HUDEP-2 (cell line): ENCODE data around the gene MED12L.

ENCODE experiments used
- DNase-seq, 76 experiments: peaks; one replicate each; lab custom pipeline; 2025; ENCODE audit not compliant: unreplicated experiment in 76 of 76; lab: John Stamatoyannopoulos, UW

MED12L gene

GRCh38 chr3:151171145-151171757 lies 85.8 kb downstream of the MED12L start:
- DNase-seq: no peak

DNA sequence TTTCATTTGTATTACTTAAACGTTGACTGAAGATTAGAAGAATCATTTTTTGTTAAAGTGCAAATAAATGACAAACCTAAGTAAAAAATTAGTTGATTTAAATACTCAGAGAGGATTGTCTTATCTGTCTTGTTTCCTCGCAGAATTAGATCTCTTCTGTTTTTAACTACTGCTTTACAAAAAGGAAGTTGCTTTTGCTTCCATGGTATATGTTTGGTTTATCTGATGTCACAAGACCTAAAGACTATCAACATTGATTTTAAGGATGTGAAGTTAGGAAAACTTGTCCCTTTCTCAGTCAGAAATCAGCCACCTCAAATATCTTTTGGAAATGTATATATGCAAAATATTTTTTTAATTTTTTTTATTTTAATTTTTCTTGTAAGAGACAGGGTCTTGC lies 88.9 kb downstream of the MED12L start:
- no peak for DNase-seq

- no peak for DNase-seq
These were observed 90.5 kb downstream of the MED12L start for GRCh38 chr3:151175952-151176351.

GRCh38 chr3:151178208-151178845 lies 92.9 kb downstream of the MED12L start:
- no peak for DNase-seq

- DNase-seq: no peak
These were observed 97.0 kb downstream of the MED12L start for GRCh38 chr3:151182349-151183079.

GRCh38 chr3:151183265-151183671 lies 97.8 kb downstream of the MED12L start:
- no peak for DNase-seq

- DNase-seq: no peak
These were observed 105.6 kb downstream of the MED12L start for GRCh38 chr3:151191095-151191494.

DNA sequence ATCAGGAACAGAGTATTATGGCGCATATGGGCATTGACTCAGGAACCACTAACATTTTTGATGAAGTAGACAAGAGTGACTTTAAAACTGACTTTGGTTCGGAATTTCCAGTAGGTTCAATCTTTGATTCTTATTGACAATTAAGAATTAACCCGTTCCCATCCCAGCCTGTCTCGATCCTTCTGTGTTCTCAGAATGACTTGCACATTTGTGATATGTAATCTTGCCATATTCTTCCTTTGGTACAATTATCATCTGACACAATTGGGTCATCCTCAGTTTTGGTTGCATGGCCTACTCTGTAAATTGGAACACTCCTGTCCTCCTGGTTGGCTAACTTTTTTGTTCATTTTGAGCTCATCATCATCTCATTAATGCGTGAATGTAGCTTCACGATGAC lies 107.1 kb downstream of the MED12L start:
- DNase-seq: no peak

- no peak for DNase-seq
These were observed 110.4 kb downstream of the MED12L start for GRCh38 chr3:151195826-151196225.

GRCh38 chr3:151196434-151196833 lies 111.0 kb downstream of the MED12L start:
- no peak for DNase-seq

- no peak for DNase-seq
These were observed 111.8 kb downstream of the MED12L start for GRCh38 chr3:151197228-151197627.

DNA sequence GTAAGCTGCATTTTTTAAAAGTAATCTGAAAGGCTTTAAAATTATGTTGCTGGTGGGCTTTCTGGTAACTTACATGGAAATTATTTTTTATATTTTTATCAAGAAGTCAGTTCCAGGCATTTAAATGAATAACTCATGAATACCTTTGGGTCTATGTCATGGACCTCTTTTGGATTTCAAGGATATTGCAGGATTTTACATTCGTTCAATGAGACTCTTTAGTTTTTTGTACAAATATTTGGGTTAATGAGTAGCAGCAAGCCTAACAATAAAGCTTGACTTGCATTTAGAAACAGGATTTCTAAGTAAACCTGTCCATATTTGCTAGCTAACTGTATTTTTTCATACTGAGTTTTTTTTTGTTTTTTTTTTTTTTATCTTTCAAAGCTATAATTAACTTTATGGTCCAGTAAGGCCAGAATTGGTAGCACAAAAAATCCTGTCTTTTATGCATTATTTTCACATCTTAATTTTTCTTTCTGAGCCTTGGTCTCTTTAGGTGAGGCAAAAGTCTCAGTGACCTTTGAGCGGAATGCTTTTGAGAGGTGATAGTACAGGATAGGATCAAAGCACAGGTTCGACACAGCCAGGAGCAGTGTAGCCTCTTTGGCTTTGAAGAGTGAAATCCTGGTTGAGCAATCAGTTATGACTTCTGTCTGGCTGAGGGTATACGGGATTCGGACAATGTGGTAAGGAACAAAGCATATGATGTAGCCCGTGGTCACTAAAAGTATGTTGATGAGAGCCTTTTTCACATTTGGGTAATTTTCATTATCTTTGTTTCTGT lies 112.7 kb downstream of the MED12L start:
- no peak for DNase-seq

- DNase-seq: no peak
These were observed 113.4 kb downstream of the MED12L start for GRCh38 chr3:151198849-151199248.

DNA sequence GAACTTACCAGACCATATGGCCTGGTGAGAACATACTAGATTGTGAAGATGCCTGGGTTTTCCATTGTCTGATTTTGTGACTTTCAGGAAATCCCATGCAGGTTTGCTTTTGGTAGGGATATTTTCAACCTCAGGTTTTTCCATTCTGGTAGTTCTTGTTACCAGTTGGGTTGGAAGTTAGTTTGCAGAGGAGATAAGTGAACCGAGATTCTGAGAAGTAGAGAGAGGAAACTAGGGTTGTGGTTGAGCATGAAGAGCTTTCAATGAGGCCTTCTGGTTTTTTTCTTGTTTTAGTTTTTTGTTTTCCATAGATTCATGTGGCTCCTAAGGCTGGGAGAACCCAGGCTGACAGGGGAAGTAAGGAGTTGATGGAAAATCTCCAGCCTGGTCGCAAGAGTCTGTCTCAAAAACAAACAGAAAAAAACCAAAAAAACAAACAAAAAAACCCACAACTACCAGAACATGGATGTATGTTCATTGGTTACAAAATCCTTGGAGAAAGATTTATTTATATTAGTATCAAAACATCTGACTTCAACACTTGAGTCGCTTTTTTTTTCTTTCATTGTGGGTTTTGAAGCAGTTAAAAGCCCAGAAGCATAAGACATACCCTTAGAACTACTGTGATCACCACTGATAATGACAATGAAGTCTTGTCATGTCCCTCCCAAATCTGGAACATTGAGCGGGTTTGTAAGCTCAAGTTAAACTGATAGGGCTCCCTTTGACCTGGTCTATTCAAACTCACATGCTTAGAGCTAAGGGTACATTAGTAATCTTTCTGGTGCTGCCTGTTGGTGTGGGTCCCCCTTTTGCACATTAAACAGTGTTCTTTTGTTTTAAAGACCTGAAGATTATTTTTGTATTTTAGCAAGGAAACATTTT lies 114.3 kb downstream of the MED12L start:
- no peak for DNase-seq

DNA sequence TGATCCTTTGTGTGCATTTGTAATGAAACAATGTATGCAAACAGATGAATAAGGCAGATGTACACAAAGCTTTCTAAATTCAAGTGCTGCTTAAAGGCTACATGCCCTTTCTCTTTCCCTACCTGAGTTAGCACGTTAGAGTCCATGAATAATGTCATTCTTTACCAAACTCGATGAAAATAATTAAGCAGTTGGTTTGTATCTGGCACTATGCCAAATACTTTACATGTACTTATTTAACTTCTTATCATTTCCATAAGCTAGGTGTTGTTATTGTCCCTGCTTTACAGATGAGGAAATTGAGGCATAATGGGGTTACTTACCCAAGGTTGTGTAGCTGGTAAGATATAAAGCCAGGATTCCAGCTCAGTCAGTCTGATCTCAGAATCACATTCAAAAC lies 115.1 kb downstream of the MED12L start:
- no peak for DNase-seq

DNA sequence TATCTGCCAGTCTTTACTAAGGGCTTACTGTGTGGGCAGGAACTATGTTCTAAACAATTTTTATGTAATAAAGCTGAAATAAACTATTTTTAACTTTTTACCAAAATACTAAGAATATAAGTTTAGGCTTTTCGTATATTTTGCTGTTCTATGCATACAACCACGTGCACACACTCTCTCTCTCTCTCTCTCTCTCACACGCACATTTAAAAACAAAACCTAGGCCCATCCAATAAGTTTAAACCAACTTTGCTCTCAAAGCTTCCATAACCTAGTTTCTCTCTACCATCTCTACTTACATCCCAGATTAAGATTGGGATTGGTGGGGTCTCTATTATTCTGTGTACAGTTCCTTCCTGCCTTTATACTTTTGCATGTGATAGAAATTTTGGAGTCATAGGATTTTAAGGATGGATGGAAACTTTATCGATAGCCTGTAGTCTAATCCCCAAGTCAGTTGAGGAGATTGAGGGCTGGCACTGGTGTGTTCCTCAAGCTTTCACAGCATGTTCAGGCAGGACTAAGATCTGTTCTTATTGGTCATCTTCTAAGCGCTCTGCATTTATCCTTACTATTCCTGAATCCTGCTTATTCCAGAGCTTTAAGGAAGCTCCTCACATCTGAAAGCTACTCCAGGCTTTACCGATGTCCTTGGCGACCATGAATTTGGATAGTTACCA lies 115.7 kb downstream of the MED12L start:
- DNase-seq: no peak

GRCh38 chr3:151203051-151203420 lies 117.6 kb downstream of the MED12L start, which contains the start of gene GPR171:
GPR171 (minus strand) TSS chr3:151203216; CDS start chr3:151199386, 3,830 bp downstream.
- DNase-seq: no peak

DNA sequence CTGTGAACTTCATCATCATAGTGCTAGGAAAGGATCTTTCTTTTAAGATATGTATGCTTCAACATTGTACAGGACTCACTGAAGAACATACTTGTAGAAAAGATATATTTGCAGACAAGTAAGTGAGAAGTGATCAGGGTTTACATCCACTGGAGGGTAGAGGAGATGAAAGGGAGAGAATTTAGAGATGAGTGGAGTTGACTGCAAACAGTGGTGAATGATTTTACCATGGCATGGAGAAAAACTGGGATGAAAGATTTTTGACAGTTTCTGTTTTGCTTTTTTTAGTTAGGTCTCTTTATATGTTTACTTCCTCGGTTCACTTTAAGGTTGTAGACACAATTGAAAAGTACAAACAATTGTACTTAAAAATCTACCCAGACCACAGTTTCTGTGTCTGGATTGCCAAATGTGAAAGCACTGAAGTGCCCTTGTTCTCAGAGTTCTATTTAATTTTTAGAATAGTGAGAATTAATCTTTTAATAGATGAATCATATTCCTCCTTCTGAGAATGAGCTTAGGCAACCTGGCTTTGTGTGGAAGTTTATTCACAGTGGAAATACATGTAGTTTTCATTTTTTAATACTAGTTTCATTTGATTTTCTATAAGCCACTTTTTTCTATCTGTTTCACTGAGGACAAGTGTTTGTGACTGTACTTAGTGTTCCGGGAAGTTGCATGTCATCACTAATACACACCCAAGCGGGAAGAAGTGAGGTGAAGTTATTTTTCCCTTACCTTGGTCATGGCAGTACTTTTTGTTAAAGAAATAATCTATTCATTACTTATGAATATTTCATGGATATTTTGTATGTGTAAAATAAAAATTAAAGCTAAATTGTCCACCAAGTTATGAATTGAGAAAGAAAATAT lies 119.3 kb downstream of the MED12L start:
- no peak for DNase-seq

DNA sequence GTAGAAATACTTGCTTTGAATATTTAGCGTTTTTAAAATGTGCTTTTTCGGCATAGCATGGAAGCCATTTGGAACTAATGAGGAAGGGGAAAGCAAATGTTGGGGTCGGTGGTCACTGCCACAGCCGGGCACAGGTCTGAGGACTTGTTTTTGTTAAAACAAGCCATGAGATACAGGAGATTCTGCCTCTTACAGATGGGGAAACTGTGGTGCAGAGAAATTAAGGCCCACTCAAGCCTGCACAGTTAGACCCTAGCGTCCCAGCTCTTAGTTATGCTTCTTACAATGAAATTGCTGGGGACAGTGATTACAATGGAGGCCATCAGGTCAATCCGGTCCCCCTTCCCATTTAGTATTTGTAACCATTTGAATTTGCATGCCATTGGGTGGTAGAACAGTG lies 120.0 kb downstream of the MED12L start:
- no peak for DNase-seq
